HL-60 (cell line): ENCODE data around the gene MAP3K14.

Source experiments
- DNase-seq, 2 experiments: peaks; one replicate each; pipeline ENCODE4 v3.0.0-alpha.2; 2010 to 2020; ENCODE audit warnings: low read depth in 1 of 2, low spot score in 1 of 2
- H3K27ac ChIP-seq: fragments of 250-450 bp; sonication (Bioruptor Pico); replicated peaks from 2 replicates; pipeline ENCODE4 v1.5.1; 2020; ENCODE audit warnings: mild to moderate bottlenecking, moderate library complexity
- H3K27me3 ChIP-seq: fragments of 250-450 bp; sonication (Bioruptor Pico); 2 replicates; pipeline ENCODE4 v1.5.1; 2021; ENCODE audit warnings: mild to moderate bottlenecking, moderate library complexity; ENCODE audit not compliant: insufficient read depth, poor library complexity, severe bottlenecking
- H3K4me3 ChIP-seq: replicated peaks from 2 replicates; pipeline ENCODE4 v1.5.1; 2011; ENCODE audit warnings: mild to moderate bottlenecking, control low read depth, low read length; ENCODE audit not compliant: insufficient read depth
- CTCF ChIP-seq: IDR thresholded peaks from one replicate; pipeline ENCODE4 v1.5.1; 2011; ENCODE audit warnings: low read length, control low read depth, inconsistent platforms; ENCODE audit not compliant: insufficient read depth
- GABPA ChIP-seq: IDR thresholded peaks from 2 replicates; pipeline ENCODE4 v1.6.1; 2012; ENCODE audit warnings: low read depth
- POLR2AphosphoS5 ChIP-seq: IDR thresholded peaks from 2 replicates; pipeline ENCODE4 v1.6.1; 2012; ENCODE audit warnings: low read depth
- REST ChIP-seq: IDR thresholded peaks from 2 replicates; pipeline ENCODE4 v1.6.1; 2012; ENCODE audit warnings: low read depth; ENCODE audit not compliant: insufficient replicate concordance
- SPI1 ChIP-seq: IDR thresholded peaks from 2 replicates; pipeline ENCODE4 v1.6.1; 2012; ENCODE audit warnings: low read depth, mild to moderate bottlenecking, borderline replicate concordance

MAP3K14 gene

GRCh38 chr17:45220079-45220478 is 96.7 kb downstream of the MAP3K14 start:
- Histone ChIP-seq H3K27me3 (no peaks in the 10 kb centered on the region), H3K27ac (no peak overlapping the region), H3K4me3 (no peak overlapping the region)
- TF ChIP-seq REST (no peak), POLR2AphosphoS5 (no peak), GABPA (no peak), CTCF (no peak), SPI1 (no peak)
- no peak for DNase-seq

GRCh38 chr17:45218895-45219661 is 97.7 kb downstream of the MAP3K14 start:
- Histone ChIP-seq H3K4me3 (no peak overlapping the region), H3K27me3 (no peaks in the 10 kb centered on the region), H3K27ac (no peak overlapping the region)
- DNase-seq: peak in 1 of 2 experiments; percentile 83
- no peak for TF ChIP-seq POLR2AphosphoS5
- peak; percentile 88 for TF ChIP-seq CTCF
